Ishikawa (cell line): Measurements from ENCODE around the gene TEKT1.

Experiments
- CREB1 ChIP-seq: IDR thresholded peaks from 2 replicates; pipeline ENCODE4 v1.6.1; 2012; ENCODE audit warnings: low read depth
- FOXM1 ChIP-seq: IDR thresholded peaks from 2 replicates; pipeline ENCODE4 v1.6.1; 2012; ENCODE audit warnings: low read depth, borderline replicate concordance
- MAX ChIP-seq: IDR thresholded peaks from 2 replicates; pipeline ENCODE4 v1.6.1; 2012
- RAD21 ChIP-seq: IDR thresholded peaks from 2 replicates; pipeline ENCODE4 v1.6.1; 2012; ENCODE audit warnings: low read depth
- TAF1 ChIP-seq: IDR thresholded peaks from 2 replicates; pipeline ENCODE4 v1.6.1; 2012; ENCODE audit warnings: low read depth, mild to moderate bottlenecking
- TCF12 ChIP-seq: IDR thresholded peaks from 2 replicates; pipeline ENCODE4 v1.6.1; 2012; ENCODE audit warnings: low read depth
- TEAD4 ChIP-seq: IDR thresholded peaks from 2 replicates; pipeline ENCODE4 v1.6.1; 2012
- YY1 ChIP-seq: IDR thresholded peaks from 2 replicates; pipeline ENCODE4 v1.6.1; 2012; ENCODE audit warnings: low read depth
- TF ChIP-seq, protein P1 (sequence below): IDR thresholded peaks from 2 replicates; pipeline ENCODE4 v1.6.1; 2012; ENCODE audit warnings: low read depth, mild to moderate bottlenecking

GRCh38 chr17:6811510-6811909 lies 20.0 kb downstream of the TEKT1 start:
- no peak for TF ChIP-seq RAD21
- TF ChIP-seq, protein P1, sequence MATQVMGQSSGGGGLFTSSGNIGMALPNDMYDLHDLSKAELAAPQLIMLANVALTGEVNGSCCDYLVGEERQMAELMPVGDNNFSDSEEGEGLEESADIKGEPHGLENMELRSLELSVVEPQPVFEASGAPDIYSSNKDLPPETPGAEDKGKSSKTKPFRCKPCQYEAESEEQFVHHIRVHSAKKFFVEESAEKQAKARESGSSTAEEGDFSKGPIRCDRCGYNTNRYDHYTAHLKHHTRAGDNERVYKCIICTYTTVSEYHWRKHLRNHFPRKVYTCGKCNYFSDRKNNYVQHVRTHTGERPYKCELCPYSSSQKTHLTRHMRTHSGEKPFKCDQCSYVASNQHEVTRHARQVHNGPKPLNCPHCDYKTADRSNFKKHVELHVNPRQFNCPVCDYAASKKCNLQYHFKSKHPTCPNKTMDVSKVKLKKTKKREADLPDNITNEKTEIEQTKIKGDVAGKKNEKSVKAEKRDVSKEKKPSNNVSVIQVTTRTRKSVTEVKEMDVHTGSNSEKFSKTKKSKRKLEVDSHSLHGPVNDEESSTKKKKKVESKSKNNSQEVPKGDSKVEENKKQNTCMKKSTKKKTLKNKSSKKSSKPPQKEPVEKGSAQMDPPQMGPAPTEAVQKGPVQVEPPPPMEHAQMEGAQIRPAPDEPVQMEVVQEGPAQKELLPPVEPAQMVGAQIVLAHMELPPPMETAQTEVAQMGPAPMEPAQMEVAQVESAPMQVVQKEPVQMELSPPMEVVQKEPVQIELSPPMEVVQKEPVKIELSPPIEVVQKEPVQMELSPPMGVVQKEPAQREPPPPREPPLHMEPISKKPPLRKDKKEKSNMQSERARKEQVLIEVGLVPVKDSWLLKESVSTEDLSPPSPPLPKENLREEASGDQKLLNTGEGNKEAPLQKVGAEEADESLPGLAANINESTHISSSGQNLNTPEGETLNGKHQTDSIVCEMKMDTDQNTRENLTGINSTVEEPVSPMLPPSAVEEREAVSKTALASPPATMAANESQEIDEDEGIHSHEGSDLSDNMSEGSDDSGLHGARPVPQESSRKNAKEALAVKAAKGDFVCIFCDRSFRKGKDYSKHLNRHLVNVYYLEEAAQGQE: no peak
- no peak for TF ChIP-seq YY1
- TF ChIP-seq CREB1: no peak
- TF ChIP-seq TAF1: no peak
- TF ChIP-seq TCF12: no peak
- no peak for TF ChIP-seq TEAD4
- TF ChIP-seq MAX: no peak
- TF ChIP-seq FOXM1: no peak
